ENCODE data around the gene ATP8A2. TPM values are rescaled to one million over a fixed set of nuclear protein-coding genes. Genes with fewer than 3 reads are reported as not detected.

ATP8A2 gene
- total and polyA plus RNA-seq, 2 of the 4 experiments (the other 2 are of a cell fraction), result 0.02 to 0.18 TPM

GRCh38 chr13:26029581-26030136 is 657.9 kb downstream of the ATP8A2 start:
- Histone ChIP-seq H4K5ac (ENCODE audit: low read depth, low read length) (no peak overlapping the region), H4K20me1 (ENCODE audit: insufficient read depth, low read length) (no peaks in the 10 kb centered on the region), H3K9me1 (ENCODE audit: insufficient read depth, low read length) (no peaks in the 10 kb centered on the region), H3K27me3 (ENCODE audit: control insufficient read depth, insufficient read depth, low read length) (no peaks in the 10 kb centered on the region), H2BK15ac (ENCODE audit: low read depth, low read length) (no peak overlapping the region), H3K14ac (replicated peaks; ENCODE audit: low read depth, low read length) (no peak overlapping the region), H3K9me3 (ENCODE audit: control insufficient read depth, insufficient read depth, low read length) (no peaks in the 10 kb centered on the region), H3K4ac (ENCODE audit: low read depth, low read length) (no peak overlapping the region), H3K4me1 (ENCODE audit: control insufficient read depth, insufficient read depth, low read length) (no peaks in the 10 kb centered on the region), H2AK9ac (replicated peaks; ENCODE audit: low read depth, low read length, poor library complexity) (no peak overlapping the region), H2AFZ (replicated peaks; ENCODE audit: low read length, poor library complexity) (no peak overlapping the region), H3K4me3 (ENCODE audit: insufficient read depth, low read depth, low read length) (no peak overlapping the region), H4K91ac (ENCODE audit: insufficient read depth, low read depth, low read length) (no peak overlapping the region), H3K36me3 (ENCODE audit: control insufficient read depth, insufficient read depth, low read length) (no peaks in the 10 kb centered on the region), H3K9ac (ENCODE audit: low read depth, low read length) (no peak overlapping the region), H2AK5ac (ENCODE audit: low read depth, low read length) (no peak overlapping the region), H2BK5ac (ENCODE audit: low read depth, low read length, poor library complexity, severe bottlenecking) (no peak overlapping the region), H3K18ac (ENCODE audit: low read depth, low read length) (no peak overlapping the region), H3K79me1 (ENCODE audit: low read depth in 1 of 2, low read length in 2 of 2) (no peaks in the 10 kb centered on the region), H3K56ac (ENCODE audit: extremely low read depth, insufficient read depth, low read length) (no peak overlapping the region), H2BK20ac (ENCODE audit: low read depth, low read length) (no peak overlapping the region), H3K4me2 (ENCODE audit: low read depth, low read length) (no peak overlapping the region), H4K8ac (ENCODE audit: low read depth in 2 of 2, low read length in 2 of 2) (no peak overlapping the region), H3K23ac (ENCODE audit: low read depth, low read length) (no peak overlapping the region), H2BK120ac (ENCODE audit: low read depth, low read length) (no peak overlapping the region), H3K27ac (ENCODE audit: insufficient read depth, low read length) (no peak overlapping the region)
- DNase-seq (no peak), ATAC-seq (ENCODE audit: low read depth) (no peak)
- BruUV-seq (replicated peaks), result no TSS peak
- no peak for TF ChIP-seq MAZ (IDR thresholded peaks at IDR 0.05; ENCODE audit: borderline replicate concordance, low read depth, low read length)
- no peak for TF ChIP-seq SMC3 (IDR thresholded peaks at IDR 0.05; ENCODE audit: low read depth, low read length)
- 83% methylated on average over 3 of the region's 4 CpGs; no CpG with 5 or more reads in 1 of the 2 experiments for WGBS, 2 experiments (ENCODE audit: extremely low coverage in 2 of 2, insufficient read length in 1 of 2)
- intact Hi-C loops (cut with micrococcal nuclease) (no loop called here), dilution Hi-C loops (cut with HindIII; ENCODE audit: low sequenced_read_pairs, unreplicated experiment) (no loop called here), in situ Hi-C loops (cut with MboI; ENCODE audit: low sequenced_read_pairs) (no loop called here)
- ChIA-PET CTCF (no interaction called here), POLR2A (ENCODE audit: unreplicated experiment) (no interaction called here)
